ENCODE data around the gene DGKB.

The DGKB gene

GRCh38 chr7:14191686-14192098 is 710.9 kb downstream of the DGKB start:
- DNase-seq = no peak

GRCh38 chr7:14184292-14184864 is 718.2 kb downstream of the DGKB start:
- no peak for DNase-seq

GRCh38 chr7:14179781-14180180 is 722.8 kb downstream of the DGKB start:
- DNase-seq = no peak

- no peak for DNase-seq
Measured at GRCh38 chr7:14177876-14178275, 724.7 kb downstream of the DGKB start.

- DNase-seq = no peak
Measured at GRCh38 chr7:14170872-14171271, 731.7 kb downstream of the DGKB start.

- no peak for DNase-seq
Measured at GRCh38 chr7:14158111-14158510, 744.4 kb downstream of the DGKB start.

GRCh38 chr7:14156436-14156835 is 746.1 kb downstream of the DGKB start:
- DNase-seq = no peak

GRCh38 chr7:14148974-14149373 is 753.6 kb downstream of the DGKB start:
- no peak for DNase-seq

- DNase-seq = no peak
Measured at GRCh38 chr7:14147532-14147931, 755.0 kb downstream of the DGKB start.

- no peak for DNase-seq
Measured at GRCh38 chr7:14144538-14144937, 758.0 kb downstream of the DGKB start.

GRCh38 chr7:14144109-14144508 is 758.4 kb downstream of the DGKB start:
- DNase-seq = no peak

- no peak for DNase-seq
Measured at GRCh38 chr7:14137676-14138075, 764.9 kb downstream of the DGKB start.

- no peak for DNase-seq
Measured at GRCh38 chr7:14133752-14134151, 768.8 kb downstream of the DGKB start.

- no peak for DNase-seq
Measured at GRCh38 chr7:14125998-14126397, 776.6 kb downstream of the DGKB start.

GRCh38 chr7:14124716-14125115 is 777.8 kb downstream of the DGKB start:
- no peak for DNase-seq

GRCh38 chr7:14123923-14124322 is 778.6 kb downstream of the DGKB start:
- no peak for DNase-seq

GRCh38 chr7:14115701-14116100 is 786.9 kb downstream of the DGKB start:
- DNase-seq = no peak

- no peak for DNase-seq
Measured at GRCh38 chr7:14104861-14105260, 797.7 kb downstream of the DGKB start.

- no peak for DNase-seq
Measured at GRCh38 chr7:14096159-14096558, 806.4 kb downstream of the DGKB start.

GRCh38 chr7:14095233-14095950 is 807.2 kb downstream of the DGKB start:
- DNase-seq = no peak
